SK-N-SH (cell line): Measurements from ENCODE around the gene MXI1. TPM values are rescaled to one million over a fixed set of nuclear protein-coding genes. Genes with fewer than 3 reads are reported as not detected.

Source experiments
- CTCF ChIA-PET: fragments of 300-600, 350-600 bp; formaldehyde crosslinking; extraction: SDS; loops from one replicate; lab custom pipeline; 2021; lab: Yijun Ruan, JAX
- POLR2A ChIA-PET: fragments of 350-600 bp; sonication (Branson Sonifier 250); formaldehyde crosslinking; extraction: SDS; loops from one replicate; lab custom pipeline; 2020; ENCODE audit warnings: antibody characterized with exemption, inconsistent platforms; lab: Yijun Ruan, JAX
- DNase-seq: peaks from one replicate; pipeline ENCODE4 v3.0.0; 2012
- H2AFZ ChIP-seq: fragments of 200-600 bp; sonication (generic); 2 replicates; pipeline ENCODE4 v1.8.1; 2016; ENCODE audit warnings: antibody characterized with exemption, mild to moderate bottlenecking, low read depth
- H3F3A ChIP-seq: fragments of 200-600 bp; sonication (generic); replicated peaks from 2 replicates; pipeline ENCODE3; 2016; ENCODE audit warnings: antibody characterized with exemption, mild to moderate bottlenecking; ENCODE audit not compliant: insufficient read depth
- H3K27ac ChIP-seq, 2 experiments: fragments of 200-500 bp in 1 of 2; fragments of 200-600 bp in 1 of 2; sonication (Bioruptor generic) in 1 of 2; sonication (generic), shearing (Covaris generic) in 1 of 2; 2 replicates each; pipeline versions ENCODE4 v1.5.1 to v1.6.1; 2014 to 2016; ENCODE audit warnings: low read depth in 2 of 2, inconsistent platforms in 1 of 2, low read length in 1 of 2, mild to moderate bottlenecking in 1 of 2, mixed read lengths in 1 of 2
- H3K27me3 ChIP-seq: fragments of 200-600 bp; sonication (generic), shearing (Covaris generic); 2 replicates; pipeline ENCODE4 v1.6.1; 2016; ENCODE audit warnings: mixed run types; ENCODE audit not compliant: insufficient read depth
- H3K36me3 ChIP-seq, 2 experiments: fragments of 200-500 bp in 1 of 2; fragments of 200-600 bp in 1 of 2; sonication (Bioruptor generic) in 1 of 2; sonication (generic) in 1 of 2; replicated peaks in 1 of 2; 2 replicates each; pipeline versions ENCODE3 to v1.5.1; 2014 to 2016; ENCODE audit warnings: low read length in 1 of 2, mild to moderate bottlenecking in 1 of 2; ENCODE audit not compliant: insufficient read depth in 2 of 2, control insufficient read depth in 1 of 2
- H3K4me1 ChIP-seq, 2 experiments: fragments of 200-500 bp in 1 of 2; fragments of 200-600 bp in 1 of 2; sonication (Bioruptor generic) in 1 of 2; sonication (generic), shearing (Covaris generic) in 1 of 2; 2 replicates each; pipeline versions ENCODE4 v1.5.1 to v1.6.1; 2014 to 2016; ENCODE audit warnings: low read depth in 1 of 2, low read length in 1 of 2, mixed run types in 1 of 2; ENCODE audit not compliant: insufficient read depth in 2 of 2, control insufficient read depth in 1 of 2
- H3K4me2 ChIP-seq: fragments of 200-600 bp; sonication (generic), shearing (Covaris generic); 2 replicates; pipeline ENCODE4 v1.6.1; 2017; ENCODE audit warnings: mixed run types
- H3K4me3 ChIP-seq, 2 experiments: fragments of 200-500 bp in 1 of 2; fragments of 200-600 bp in 1 of 2; sonication (Bioruptor generic) in 1 of 2; sonication (generic), shearing (Covaris generic) in 1 of 2; 2 replicates each; pipeline versions ENCODE4 v1.5.1 to v1.8.1; 2014 to 2016; ENCODE audit warnings: low read depth in 2 of 2, inconsistent platforms in 1 of 2, low read length in 1 of 2, mild to moderate bottlenecking in 1 of 2, mixed read lengths in 1 of 2, moderate library complexity in 1 of 2
- H3K79me2 ChIP-seq: fragments of 200-600 bp; sonication (generic); 2 replicates; pipeline ENCODE4 v1.8.1; 2017; ENCODE audit warnings: mild to moderate bottlenecking; ENCODE audit not compliant: insufficient read depth
- H3K9ac ChIP-seq: fragments of 200-600 bp; sonication (generic); 2 replicates; pipeline ENCODE4 v1.6.1; 2017; ENCODE audit warnings: mixed run types
- H3K9me2 ChIP-seq: fragments of 200-600 bp; sonication (generic); 2 replicates; pipeline ENCODE4 v1.6.1; 2017; ENCODE audit warnings: mixed run types
- H3K9me3 ChIP-seq: fragments of 200-600 bp; sonication (generic); 2 replicates; pipeline ENCODE4 v1.6.1; 2017; ENCODE audit warnings: mixed run types, mild to moderate bottlenecking, moderate library complexity
- H4K20me1 ChIP-seq: fragments of 200-600 bp; sonication (generic); 2 replicates; pipeline ENCODE4 v1.6.1; 2017; ENCODE audit warnings: mild to moderate bottlenecking, mixed run types; ENCODE audit not compliant: insufficient read depth
- CHD2 ChIP-seq: fragments of 150-350 bp; IDR thresholded peaks from 2 replicates; pipeline ENCODE4 v1.6.1; 2018; ENCODE audit warnings: low read length; ENCODE audit not compliant: partially characterized antibody
- FOXJ3 ChIP-seq: sonication (generic); formaldehyde crosslinking; IDR thresholded peaks from 2 replicates; pipeline ENCODE4 v1.5.1; 2020; ENCODE audit warnings: mild to moderate bottlenecking, missing genetic modification reagents
- MXI1 ChIP-seq: IDR thresholded peaks from 2 replicates; pipeline ENCODE4 v1.6.1; 2012; ENCODE audit warnings: mild to moderate bottlenecking, low read depth, low read length, improper control_type of control experiment
- POLR2AphosphoS5 ChIP-seq: IDR thresholded peaks from 2 replicates; pipeline ENCODE4 v1.6.1; 2012; ENCODE audit warnings: low read depth, low read length
- RCOR1 ChIP-seq: fragments of 150-350 bp; IDR thresholded peaks from 2 replicates; pipeline ENCODE4 v1.6.1; 2017; ENCODE audit warnings: antibody characterized with exemption, low read length
- REST ChIP-seq: IDR thresholded peaks from 2 replicates; pipeline ENCODE4 v1.6.1; 2012; ENCODE audit warnings: mild to moderate bottlenecking, low read depth, low read length, moderate library complexity
- TAF1 ChIP-seq: IDR thresholded peaks from 2 replicates; pipeline ENCODE4 v1.6.1; 2012; ENCODE audit warnings: low read depth, mild to moderate bottlenecking, low read length, moderate library complexity, borderline replicate concordance
- WGBS: methylation state at CpG from one replicate; pipeline ENCODE4 v1.1.6; 2017; ENCODE audit warnings: low lambda C conversion rate; 5-methylcytosine and 5-hydroxymethylcytosine counted together
- polyA plus RNA-seq, 3 experiments: library from polyadenylated mRNA; depleted of rRNA; stranded (reverse); fragments of >200 nt; gene quantifications; 2 replicates each; pipeline ENCODE4 v1.2.3, GENCODE V29; 2012

Gene MXI1
- polyA plus RNA-seq, 1 of the 3 experiments (the other 2 are of a cell fraction), result 13.8 TPM

DNA sequence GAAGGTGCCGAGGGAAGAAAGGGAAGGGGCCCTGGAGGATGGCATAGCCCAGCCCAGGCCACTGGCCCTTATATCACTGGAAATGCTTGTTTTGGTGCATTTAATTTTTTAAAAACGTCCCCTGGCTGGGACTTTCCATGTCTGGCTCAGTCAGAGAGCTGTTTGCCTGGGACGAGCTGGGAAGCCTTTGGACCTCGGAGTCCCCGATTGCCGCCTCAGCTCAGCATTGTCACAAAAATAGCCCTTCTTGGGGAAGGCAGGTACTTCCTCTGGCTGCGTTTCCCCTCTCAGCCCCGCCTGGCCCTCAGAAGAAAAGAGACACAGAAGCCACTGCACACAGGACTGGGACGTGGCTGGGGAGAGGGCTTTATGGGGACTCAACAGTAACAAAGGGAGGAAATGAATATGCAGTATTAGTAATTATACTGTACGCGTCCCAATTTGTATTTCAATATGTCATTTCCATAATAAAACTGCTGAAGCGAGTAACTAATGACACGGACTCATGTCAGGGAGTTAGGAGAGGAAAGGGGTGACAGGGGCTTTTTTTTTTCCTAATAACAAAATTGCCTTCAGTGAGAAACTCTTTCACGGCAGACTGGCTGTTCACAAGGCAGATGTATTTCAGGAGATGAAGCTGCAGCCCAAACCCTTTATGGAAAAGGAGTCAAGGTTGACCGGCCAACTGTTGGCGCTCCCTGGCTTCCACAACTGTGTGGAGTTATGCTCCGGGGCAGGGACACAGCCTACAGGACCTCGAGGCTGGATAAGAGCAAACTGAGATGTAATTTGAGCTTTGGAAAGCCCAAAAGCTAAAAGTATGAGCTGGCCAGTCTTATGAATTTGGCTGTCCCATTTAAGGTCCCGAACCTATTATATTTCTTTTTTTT, 31.0 kb upstream of the MXI1 start:
- no peaks in the 10 kb centered on the region for H3K79me2 ChIP-seq
- H4K20me1 ChIP-seq, result no peaks in the 10 kb centered on the region
- POLR2A ChIA-PET, result no interaction called here
- no peaks in the 10 kb centered on the region for H3K36me3 ChIP-seq
- no peak overlapping the region for H3K9ac ChIP-seq
- no peak overlapping the region for H3K4me2 ChIP-seq
- no peaks in the 10 kb centered on the region for H3K27me3 ChIP-seq
- H3K4me1 ChIP-seq, result peaks cover 0 to under 1% of the 10 kb centered on the region in 2 experiments; a peak in 3 of 4 replicates
- no peak for TF ChIP-seq REST
- CTCF ChIA-PET, result interaction anchor here (1.0 kb wide), 1 partner anchor 30 kb away, joined by 5 read pairs; no protein-coding TSS in a partner anchor
- no peak overlapping the region for H2AFZ ChIP-seq
- H3F3A ChIP-seq, result no peaks in the 10 kb centered on the region
- no peaks in the 10 kb centered on the region for H3K9me2 ChIP-seq
- WGBS, result 77% methylated on average over 17 of the region's 19 CpGs
- no peak for DNase-seq
- H3K4me3 ChIP-seq, result no peak overlapping the region
- H3K9me3 ChIP-seq, result no peaks in the 10 kb centered on the region
- no peak overlapping the region for H3K27ac ChIP-seq

GRCh38 chr10:110179220-110179619, 28.2 kb upstream of the MXI1 start:
- no peaks in the 10 kb centered on the region for H3K27me3 ChIP-seq
- H3F3A ChIP-seq, result no peaks in the 10 kb centered on the region
- no peaks in the 10 kb centered on the region for H4K20me1 ChIP-seq
- no peaks in the 10 kb centered on the region for H3K9me3 ChIP-seq
- CTCF ChIA-PET, result interaction anchor here (1.5 kb wide), 1 partner anchor 28 kb away, joined by 3 read pairs; the partner anchor contains the start of gene MXI1
- no peaks in the 10 kb centered on the region for H3K9me2 ChIP-seq
- H3K4me3 ChIP-seq, result no peak overlapping the region
- TF ChIP-seq TAF1, result no peak
- TF ChIP-seq FOXJ3, result no peak
- no peak for TF ChIP-seq RCOR1
- no peak for TF ChIP-seq POLR2AphosphoS5
- TF ChIP-seq MXI1, result no peak
- no peak for TF ChIP-seq CHD2
- DNase-seq, result no peak
- no peak overlapping the region for H3K27ac ChIP-seq
- H3K79me2 ChIP-seq, result no peaks in the 10 kb centered on the region
- no peaks in the 10 kb centered on the region for H3K36me3 ChIP-seq
- POLR2A ChIA-PET, result no interaction called here
- no peak overlapping the region for H2AFZ ChIP-seq
- 84% methylated on average over 7 of the region's 7 CpGs for WGBS
- peaks cover 0 to 3% of the 10 kb centered on the region in 2 experiments; a peak in 3 of 4 replicates for H3K4me1 ChIP-seq
- no peak overlapping the region for H3K9ac ChIP-seq
- no peak overlapping the region for H3K4me2 ChIP-seq
